Bronchial epithelial cell (primary cell): ENCODE measurements around the gene MNS1. TPM values are rescaled to one million over a fixed set of nuclear protein-coding genes. Genes with fewer than 3 reads are reported as not detected.
"Not testable (repeated sequence)": the region's sequence is repeated elsewhere in the genome, so short reads cannot be mapped to it uniquely, and the experiment has no call there.

ENCODE experiments used
- DNase-seq: peaks from one replicate; pipeline ENCODE4 v3.0.0-alpha.2; 2010; ENCODE audit warnings: low read depth
- FAIRE-seq: peaks from 2 replicates; lab custom pipeline; 2011; peaks lifted over from hg19 to GRCh38; lab: Jason Lieb, UNC
- H3K27me3 ChIP-seq: 2 replicates; pipeline ENCODE4 v1.5.1; 2011; ENCODE audit warnings: low read length; ENCODE audit not compliant: control insufficient read depth, insufficient read depth
- H3K36me3 ChIP-seq: 2 replicates; pipeline ENCODE4 v1.5.1; 2011; ENCODE audit warnings: low read length; ENCODE audit not compliant: control insufficient read depth, insufficient read depth
- H3K4me3 ChIP-seq: 2 replicates; pipeline ENCODE4 v1.5.1; 2011; ENCODE audit warnings: mild to moderate bottlenecking, low read depth, low read length, control low read depth
- total RNA-seq: library from RNA; depleted of rRNA; stranded (reverse); fragments of >200 nt; gene quantifications from 2 replicates; pipeline ENCODE4 v1.2.1, GENCODE V29; 2014
- TF ChIP-seq, protein P1 (sequence below): IDR thresholded peaks from 2 replicates; pipeline ENCODE4 v1.5.1; 2011; ENCODE audit warnings: mild to moderate bottlenecking, moderate library complexity, low read length, control low read depth, inconsistent platforms; ENCODE audit not compliant: insufficient read depth, severe bottlenecking

The MNS1 gene
- total RNA-seq, 1 donor from 2014 or later = not detected

- no peak for FAIRE-seq
- H3K27me3 ChIP-seq = no peaks in the 10 kb centered on the region
- TF ChIP-seq, protein P1, sequence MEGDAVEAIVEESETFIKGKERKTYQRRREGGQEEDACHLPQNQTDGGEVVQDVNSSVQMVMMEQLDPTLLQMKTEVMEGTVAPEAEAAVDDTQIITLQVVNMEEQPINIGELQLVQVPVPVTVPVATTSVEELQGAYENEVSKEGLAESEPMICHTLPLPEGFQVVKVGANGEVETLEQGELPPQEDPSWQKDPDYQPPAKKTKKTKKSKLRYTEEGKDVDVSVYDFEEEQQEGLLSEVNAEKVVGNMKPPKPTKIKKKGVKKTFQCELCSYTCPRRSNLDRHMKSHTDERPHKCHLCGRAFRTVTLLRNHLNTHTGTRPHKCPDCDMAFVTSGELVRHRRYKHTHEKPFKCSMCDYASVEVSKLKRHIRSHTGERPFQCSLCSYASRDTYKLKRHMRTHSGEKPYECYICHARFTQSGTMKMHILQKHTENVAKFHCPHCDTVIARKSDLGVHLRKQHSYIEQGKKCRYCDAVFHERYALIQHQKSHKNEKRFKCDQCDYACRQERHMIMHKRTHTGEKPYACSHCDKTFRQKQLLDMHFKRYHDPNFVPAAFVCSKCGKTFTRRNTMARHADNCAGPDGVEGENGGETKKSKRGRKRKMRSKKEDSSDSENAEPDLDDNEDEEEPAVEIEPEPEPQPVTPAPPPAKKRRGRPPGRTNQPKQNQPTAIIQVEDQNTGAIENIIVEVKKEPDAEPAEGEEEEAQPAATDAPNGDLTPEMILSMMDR = no peak
- H3K4me3 ChIP-seq = no peak overlapping the region
- no peaks in the 10 kb centered on the region for H3K36me3 ChIP-seq
- DNase-seq = no peak
These were observed 27.3 kb upstream of the MNS1 start for GRCh38 chr15:56492236-56492635.

- TF ChIP-seq, protein P1 = peak; percentile 92
- H3K27me3 ChIP-seq = no peaks in the 10 kb centered on the region
- H3K36me3 ChIP-seq = no peaks in the 10 kb centered on the region
- no peak for FAIRE-seq
- peak; percentile 71 for DNase-seq
- no peak overlapping the region for H3K4me3 ChIP-seq
These were observed 26.3 kb upstream of the MNS1 start for GRCh38 chr15:56491110-56491722.

- Histone ChIP-seq H3K4me3 (no peak overlapping the region), H3K36me3 (no peaks in the 10 kb centered on the region), H3K27me3 (no peaks in the 10 kb centered on the region)
- TF ChIP-seq, protein P1 = no peak
- no peak for FAIRE-seq
- no peak for DNase-seq
These were observed 25.5 kb upstream of the MNS1 start for GRCh38 chr15:56490461-56490860.

DNA sequence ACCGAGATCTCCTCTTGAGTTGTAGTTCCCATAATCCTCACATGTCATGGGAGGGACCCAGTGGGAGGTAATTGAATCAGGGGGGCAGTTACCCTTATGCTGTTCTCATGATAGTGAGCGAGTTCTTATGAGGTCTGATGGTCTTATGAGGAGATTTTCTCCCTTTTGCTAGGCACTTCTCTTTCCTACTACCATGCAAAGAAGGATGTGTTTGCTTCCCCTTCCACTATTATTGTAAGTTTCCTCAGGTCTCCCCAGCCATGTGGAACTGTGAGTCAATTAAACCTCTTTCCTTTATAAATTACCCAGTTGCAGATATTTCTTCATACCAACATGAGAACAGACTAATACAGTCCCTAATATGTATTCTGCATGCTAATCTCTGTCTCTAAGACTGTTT, 21.3 kb upstream of the MNS1 start:
- H3K36me3 ChIP-seq, H3K4me3 ChIP-seq, H3K27me3 ChIP-seq, DNase-seq, FAIRE-seq: not testable (repeated sequence)

DNA sequence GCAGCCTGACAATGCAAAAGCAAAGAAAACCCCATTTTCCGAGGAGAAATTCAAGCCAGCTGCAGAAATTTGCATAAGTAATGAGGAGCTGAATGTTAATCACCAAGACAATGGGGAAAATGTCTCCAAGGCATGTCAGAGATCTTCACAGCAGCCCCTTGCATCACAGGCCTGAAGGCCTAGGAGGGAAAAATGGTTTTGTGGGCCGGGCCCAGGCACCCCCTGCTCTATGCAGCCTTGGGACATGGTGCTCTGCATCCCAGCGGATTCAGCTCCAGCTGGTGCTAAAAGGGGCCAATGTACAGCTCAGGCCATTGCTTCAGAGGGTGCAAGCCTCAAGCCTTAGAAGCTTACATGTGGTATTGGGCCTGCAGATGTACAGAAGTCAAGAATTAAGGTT, 20.5 kb upstream of the MNS1 start:
- not testable (repeated sequence) for DNase-seq, FAIRE-seq

DNA sequence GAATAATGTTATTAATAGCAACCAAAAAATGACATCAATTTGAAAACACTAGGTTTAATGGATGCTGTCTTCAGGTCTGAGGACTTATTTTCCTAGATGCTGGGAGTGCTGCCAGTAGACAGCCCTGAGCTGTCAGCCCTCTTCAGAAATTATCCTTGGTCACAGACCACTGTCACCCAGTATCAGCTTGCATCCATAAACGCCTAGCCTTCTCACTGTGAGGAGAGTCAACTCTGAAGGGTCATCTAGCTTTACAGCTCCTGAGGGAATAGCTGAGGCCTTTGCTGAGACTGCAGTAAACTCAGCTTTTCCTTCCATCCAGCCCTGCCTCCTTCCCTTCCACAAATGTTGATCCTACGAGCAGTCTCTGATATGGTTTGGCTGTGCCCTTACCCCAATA, 19.4 kb upstream of the MNS1 start:
- no peaks in the 10 kb centered on the region for H3K36me3 ChIP-seq
- no peaks in the 10 kb centered on the region for H3K27me3 ChIP-seq
- DNase-seq (no peak), FAIRE-seq (no peak)
- TF ChIP-seq, protein P1 = no peak
- no peak overlapping the region for H3K4me3 ChIP-seq

More for the DNA sequence above, 20.5 kb upstream of the MNS1 start:
- not testable (repeated sequence) for H3K4me3 ChIP-seq, H3K36me3 ChIP-seq, H3K27me3 ChIP-seq

- H3K36me3 ChIP-seq = no peaks in the 10 kb centered on the region
- FAIRE-seq = no peak
- no peak overlapping the region for H3K4me3 ChIP-seq
- no peaks in the 10 kb centered on the region for H3K27me3 ChIP-seq
- TF ChIP-seq, protein P1 = no peak
- DNase-seq = no peak
These were observed 10.4 kb upstream of the MNS1 start for GRCh38 chr15:56475351-56475750.
